HCEC 1CT (cell line): ENCODE measurements around the gene SRGAP1.
A peak's percentile ranks its signal among the peaks of the same experiment; 100 is the strongest.
"Not testable (repeated sequence)": the region's sequence is repeated elsewhere in the genome, so short reads cannot be mapped to it uniquely, and the experiment has no call there.

Source experiments
- DNase-seq: peaks from one replicate; pipeline ENCODE4 v3.0.0-alpha.2; 2017

Gene SRGAP1

GRCh38 chr12:64092507-64093196, 248.2 kb downstream of the SRGAP1 start:
- no peak for DNase-seq

- no peak for DNase-seq
Observed at GRCh38 chr12:64093689-64094088, 249.2 kb downstream of the SRGAP1 start.

GRCh38 chr12:64097366-64098105, 253.0 kb downstream of the SRGAP1 start:
- peak; percentile 39 for DNase-seq

- peak; percentile 80 for DNase-seq
Observed at GRCh38 chr12:64098709-64099354, 254.3 kb downstream of the SRGAP1 start.

- peak; percentile 96 for DNase-seq
Observed at GRCh38 chr12:64099397-64099796, 254.9 kb downstream of the SRGAP1 start.

GRCh38 chr12:64102339-64102738, 257.8 kb downstream of the SRGAP1 start:
- DNase-seq = peak; percentile 74

GRCh38 chr12:64103825-64104740, 259.6 kb downstream of the SRGAP1 start:
- DNase-seq = peak; percentile 63

GRCh38 chr12:64105026-64105425, 260.5 kb downstream of the SRGAP1 start:
- no peak for DNase-seq

GRCh38 chr12:64107776-64108175, 263.3 kb downstream of the SRGAP1 start:
- no peak for DNase-seq

GRCh38 chr12:64109706-64110105, 265.2 kb downstream of the SRGAP1 start:
- peak; percentile 67 for DNase-seq

- DNase-seq = peak; percentile 11
Observed at GRCh38 chr12:64110864-64111263, 266.4 kb downstream of the SRGAP1 start.

- DNase-seq = no peak
Observed at GRCh38 chr12:64116969-64117368, 272.5 kb downstream of the SRGAP1 start.

GRCh38 chr12:64120568-64120967, 276.1 kb downstream of the SRGAP1 start:
- no peak for DNase-seq

GRCh38 chr12:64121086-64121485, 276.6 kb downstream of the SRGAP1 start:
- DNase-seq = not testable (repeated sequence)

GRCh38 chr12:64122154-64122553, 277.7 kb downstream of the SRGAP1 start:
- no peak for DNase-seq

- DNase-seq = no peak
Observed at GRCh38 chr12:64122995-64123394, 278.5 kb downstream of the SRGAP1 start.

GRCh38 chr12:64123448-64123847, 278.9 kb downstream of the SRGAP1 start:
- DNase-seq = no peak

- no peak for DNase-seq
Observed at GRCh38 chr12:64124511-64125197, 280.2 kb downstream of the SRGAP1 start.

GRCh38 chr12:64125913-64126312, 281.4 kb downstream of the SRGAP1 start:
- no peak for DNase-seq

GRCh38 chr12:64127811-64128210, 283.3 kb downstream of the SRGAP1 start:
- DNase-seq = no peak

- no peak for DNase-seq
Observed at GRCh38 chr12:64128366-64128765, 283.9 kb downstream of the SRGAP1 start.

- not testable (repeated sequence) for DNase-seq
Observed at GRCh38 chr12:64130476-64130875, 286.0 kb downstream of the SRGAP1 start.
